Colon (tissue), 2 donors: ENCODE measurements around the gene TDRD3.

Experiments
- FAIRE-seq: peaks from 2 replicates; lab custom pipeline; 2012; peaks lifted over from hg19 to GRCh38; lab: Jason Lieb, UNC
- donor health status: control.
- donor health status: control.

TDRD3 gene

GRCh38 chr13:60577761-60578160 is 180.7 kb downstream of the TDRD3 start:
- FAIRE-seq: peak; percentile 47

- no peak for FAIRE-seq
These were observed 186.3 kb downstream of the TDRD3 start for GRCh38 chr13:60583196-60583888.

GRCh38 chr13:60583911-60584753 is 187.1 kb downstream of the TDRD3 start:
- no peak for FAIRE-seq

GRCh38 chr13:60584976-60585375 is 188.0 kb downstream of the TDRD3 start:
- no peak for FAIRE-seq

GRCh38 chr13:60590800-60591747 is 194.1 kb downstream of the TDRD3 start:
- FAIRE-seq: no peak

- FAIRE-seq: no peak
These were observed 206.0 kb downstream of the TDRD3 start for GRCh38 chr13:60603049-60603448.

GRCh38 chr13:60604058-60604457 is 207.0 kb downstream of the TDRD3 start:
- FAIRE-seq: no peak

GRCh38 chr13:60608954-60609353 is 211.9 kb downstream of the TDRD3 start:
- FAIRE-seq: no peak

- no peak for FAIRE-seq
These were observed 214.5 kb downstream of the TDRD3 start for GRCh38 chr13:60611523-60611922.

- FAIRE-seq: no peak
These were observed 215.6 kb downstream of the TDRD3 start for GRCh38 chr13:60612593-60612992.

- FAIRE-seq: no peak
These were observed 216.1 kb downstream of the TDRD3 start for GRCh38 chr13:60613080-60613479.

- no peak for FAIRE-seq
These were observed 221.1 kb downstream of the TDRD3 start for GRCh38 chr13:60617991-60618733.

- no peak for FAIRE-seq
These were observed 222.4 kb downstream of the TDRD3 start for GRCh38 chr13:60619461-60619860.

- FAIRE-seq: no peak
These were observed 223.8 kb downstream of the TDRD3 start for GRCh38 chr13:60620611-60621395.

- no peak for FAIRE-seq
These were observed 226.1 kb downstream of the TDRD3 start for GRCh38 chr13:60623151-60623550.
